ENCODE measurements around the gene PMPCA.

Gene PMPCA

DNA sequence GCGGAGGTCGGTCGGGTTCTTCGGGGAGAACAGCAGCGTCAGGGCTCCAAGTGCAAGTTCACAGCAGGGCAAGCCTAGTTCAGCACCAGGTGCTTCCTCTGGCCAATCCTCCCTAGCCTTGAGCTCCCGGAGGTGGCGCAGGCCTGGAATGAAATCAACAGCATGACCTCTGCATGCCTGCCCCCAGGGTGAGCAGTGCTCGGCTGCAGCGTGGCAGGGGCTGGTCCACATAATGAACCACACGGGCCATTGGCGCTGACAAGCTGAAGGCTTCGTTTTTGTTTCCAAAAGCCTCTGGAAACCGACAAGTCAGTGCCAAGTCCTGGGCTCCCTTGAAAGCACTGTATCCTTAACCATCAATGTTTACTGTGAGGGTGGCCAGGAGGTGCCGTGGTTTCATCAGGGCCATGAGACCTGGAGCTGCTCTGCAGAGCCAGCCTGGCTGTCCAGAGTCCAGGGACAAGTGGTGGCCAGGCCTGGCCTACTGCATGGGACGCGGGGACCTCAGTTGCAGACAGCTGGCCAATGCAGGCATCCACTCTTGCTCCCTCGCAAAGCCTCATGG is 31.3 kb downstream of the PMPCA start:
- Histone ChIP-seq H3K27me3 (ENCODE audit: insufficient read depth, low read length) (no peaks in the 10 kb centered on the region), H2AFZ (ENCODE audit: low read length) (no peak overlapping the region), H3K4me3 (ENCODE audit: low read depth, low read length, poor library complexity, severe bottlenecking) (no peak overlapping the region), H3K4me2 (ENCODE audit: low read length) (no peak overlapping the region), H3K27ac (ENCODE audit: low read depth, low read length, poor library complexity, severe bottlenecking) (no peak overlapping the region), H3F3A (ENCODE audit: insufficient read depth, low read length) (no peaks in the 10 kb centered on the region), H3K36me3 (ENCODE audit: insufficient read depth, low read length) (peaks cover 56% of the 10 kb centered on the region), H3K79me2 (ENCODE audit: insufficient read depth, low read length) (no peaks in the 10 kb centered on the region), H3K4me1 (ENCODE audit: insufficient read depth, low read length, severe bottlenecking) (peaks cover 28% of the 10 kb centered on the region), H3K9me3 (ENCODE audit: low read length) (no peaks in the 10 kb centered on the region), H3K9ac (ENCODE audit: low read length) (no peak overlapping the region), H3K9me2 (ENCODE audit: low read depth, low read length) (no peaks in the 10 kb centered on the region), H4K20me1 (ENCODE audit: insufficient read depth, low read length) (no peaks in the 10 kb centered on the region)
- no peak for TF ChIP-seq EZH2 (IDR thresholded peaks at IDR 0.05; ENCODE audit: borderline replicate concordance, low read length)
- no peak for TF ChIP-seq CTCF (IDR thresholded peaks at IDR 0.05; ENCODE audit: low read length)

GRCh38 chr9:136442265-136442664 is 31.8 kb downstream of the PMPCA start:
- Histone ChIP-seq H3K27me3 (ENCODE audit: insufficient read depth, low read length) (no peaks in the 10 kb centered on the region), H3K9ac (ENCODE audit: low read length) (no peak overlapping the region)

GRCh38 chr9:136443087-136443486 is 32.6 kb downstream of the PMPCA start:
- H3F3A ChIP-seq (ENCODE audit: insufficient read depth, low read length), result no peaks in the 10 kb centered on the region
- H4K20me1 ChIP-seq (ENCODE audit: insufficient read depth, low read length), result no peaks in the 10 kb centered on the region
- H3K9me3 ChIP-seq (ENCODE audit: low read length), result no peaks in the 10 kb centered on the region
- H3K4me3 ChIP-seq (ENCODE audit: low read depth, low read length, poor library complexity, severe bottlenecking), result no peak overlapping the region
- no peaks in the 10 kb centered on the region for H3K9me2 ChIP-seq (ENCODE audit: low read depth, low read length)
- no peak overlapping the region for H3K27ac ChIP-seq (ENCODE audit: low read depth, low read length, poor library complexity, severe bottlenecking)
- no peaks in the 10 kb centered on the region for H3K27me3 ChIP-seq (ENCODE audit: insufficient read depth, low read length)
- no peak overlapping the region for H3K9ac ChIP-seq (ENCODE audit: low read length)
- no peaks in the 10 kb centered on the region for H3K79me2 ChIP-seq (ENCODE audit: insufficient read depth, low read length)
- H2AFZ ChIP-seq (ENCODE audit: low read length), result no peak overlapping the region
- H3K4me2 ChIP-seq (ENCODE audit: low read length), result no peak overlapping the region
- no peak for TF ChIP-seq EZH2 (IDR thresholded peaks at IDR 0.05; ENCODE audit: borderline replicate concordance, low read length)
- no peak for TF ChIP-seq CTCF (IDR thresholded peaks at IDR 0.05; ENCODE audit: low read length)
- H3K36me3 ChIP-seq (ENCODE audit: insufficient read depth, low read length), result peaks cover 69% of the 10 kb centered on the region
- peaks cover 15% of the 10 kb centered on the region for H3K4me1 ChIP-seq (ENCODE audit: insufficient read depth, low read length, severe bottlenecking)

More at GRCh38 chr9:136442265-136442664, 31.8 kb downstream of the PMPCA start:
- Histone ChIP-seq H3K36me3 (ENCODE audit: insufficient read depth, low read length) (peaks cover 61% of the 10 kb centered on the region), H3K4me2 (ENCODE audit: low read length) (no peak overlapping the region), H3F3A (ENCODE audit: insufficient read depth, low read length) (no peaks in the 10 kb centered on the region), H3K9me2 (ENCODE audit: low read depth, low read length) (no peaks in the 10 kb centered on the region), H3K79me2 (ENCODE audit: insufficient read depth, low read length) (no peaks in the 10 kb centered on the region), H4K20me1 (ENCODE audit: insufficient read depth, low read length) (no peaks in the 10 kb centered on the region), H3K9me3 (ENCODE audit: low read length) (no peaks in the 10 kb centered on the region), H3K27ac (ENCODE audit: low read depth, low read length, poor library complexity, severe bottlenecking) (no peak overlapping the region), H2AFZ (ENCODE audit: low read length) (no peak overlapping the region), H3K4me1 (ENCODE audit: insufficient read depth, low read length, severe bottlenecking) (peaks cover 23% of the 10 kb centered on the region), H3K4me3 (ENCODE audit: low read depth, low read length, poor library complexity, severe bottlenecking) (no peak overlapping the region)
- TF ChIP-seq EZH2 (IDR thresholded peaks at IDR 0.05; ENCODE audit: borderline replicate concordance, low read length), result no peak
- TF ChIP-seq CTCF (IDR thresholded peaks at IDR 0.05; ENCODE audit: low read length), result no peak

Measured in OCI-LY1 (cell line).